Upper lobe of right lung (tissue), 1 donor: Measurements from ENCODE around the gene WDPCP. TPM values are rescaled to one million over a fixed set of nuclear protein-coding genes. Genes with fewer than 3 reads are reported as not detected.

Experiments
- ATAC-seq: fragments of 200-7000 bp; cut with Tn5 transposase; one replicate; pipeline ENCODE4 v1.9.1; 2020; ENCODE audit warnings: mild to moderate bottlenecking, moderate library complexity
- DNase-seq: peaks from one replicate; pipeline ENCODE4 v3.0.0-alpha.2; 2020
- H3K27ac ChIP-seq: fragments of 200-600 bp; one replicate; pipeline ENCODE4 v1.8.0; 2022
- H3K27me3 ChIP-seq: fragments of 200-600 bp; one replicate; pipeline ENCODE4 v1.8.0; 2022; ENCODE audit warnings: mild to moderate bottlenecking
- H3K36me3 ChIP-seq: fragments of 200-600 bp; one replicate; pipeline ENCODE4 v1.8.0; 2022
- H3K4me1 ChIP-seq: fragments of 200-600 bp; one replicate; pipeline ENCODE4 v1.8.0; 2022
- H3K4me3 ChIP-seq: fragments of 200-600 bp; one replicate; pipeline ENCODE4 v1.8.0; 2022; ENCODE audit warnings: mild to moderate bottlenecking
- H3K9me3 ChIP-seq: fragments of 200-600 bp; one replicate; pipeline ENCODE4 v1.8.0; 2022
- intact Hi-C: fragments of 100-400 bp; cut with DNase I; formaldehyde crosslinking; loops from one replicate; pipeline ENCODE4 v1.11.0; 2022
- total RNA-seq: library from RNA; stranded (reverse); fragmentation: NEBNext Ultra II Directional; extraction: Animal tissue kit (Norgen Biotek cat#: 25700); gene quantifications from one replicate; pipeline ENCODE4 v1.2.1, GENCODE V29; 2021
- TF ChIP-seq, protein P1 (sequence below): fragments of 200-600 bp; IDR thresholded peaks from one replicate; pipeline ENCODE4 v1.8.0; 2022; ENCODE audit warnings: antibody characterized with exemption
- donor health status: DM: no; HTN: yes; CAD: no; lungs with severe emphysema.

WDPCP gene
- total RNA-seq, 1 donor from 2014 or later, result 8.6 TPM

DNA sequence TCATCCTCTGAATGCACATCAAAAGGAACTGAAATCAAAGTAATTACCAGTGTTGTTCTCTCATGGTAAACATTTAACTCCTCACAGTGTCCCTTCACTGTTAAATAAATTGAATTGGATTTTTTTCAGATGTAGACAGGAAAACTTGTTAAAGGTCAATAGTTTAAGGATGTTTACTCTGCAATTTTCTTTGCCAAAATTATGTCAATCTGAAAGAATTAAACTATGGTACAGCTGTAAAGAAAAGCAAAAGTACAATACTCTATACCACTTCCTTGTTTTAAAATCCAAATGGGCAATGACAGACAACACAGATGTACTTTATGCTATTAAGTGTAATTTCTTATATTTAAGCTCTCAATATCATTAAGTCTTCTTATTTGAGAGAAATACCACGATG, 153.2 kb downstream of the WDPCP start:
- no peaks in the 10 kb centered on the region for H3K36me3 ChIP-seq
- TF ChIP-seq, protein P1, sequence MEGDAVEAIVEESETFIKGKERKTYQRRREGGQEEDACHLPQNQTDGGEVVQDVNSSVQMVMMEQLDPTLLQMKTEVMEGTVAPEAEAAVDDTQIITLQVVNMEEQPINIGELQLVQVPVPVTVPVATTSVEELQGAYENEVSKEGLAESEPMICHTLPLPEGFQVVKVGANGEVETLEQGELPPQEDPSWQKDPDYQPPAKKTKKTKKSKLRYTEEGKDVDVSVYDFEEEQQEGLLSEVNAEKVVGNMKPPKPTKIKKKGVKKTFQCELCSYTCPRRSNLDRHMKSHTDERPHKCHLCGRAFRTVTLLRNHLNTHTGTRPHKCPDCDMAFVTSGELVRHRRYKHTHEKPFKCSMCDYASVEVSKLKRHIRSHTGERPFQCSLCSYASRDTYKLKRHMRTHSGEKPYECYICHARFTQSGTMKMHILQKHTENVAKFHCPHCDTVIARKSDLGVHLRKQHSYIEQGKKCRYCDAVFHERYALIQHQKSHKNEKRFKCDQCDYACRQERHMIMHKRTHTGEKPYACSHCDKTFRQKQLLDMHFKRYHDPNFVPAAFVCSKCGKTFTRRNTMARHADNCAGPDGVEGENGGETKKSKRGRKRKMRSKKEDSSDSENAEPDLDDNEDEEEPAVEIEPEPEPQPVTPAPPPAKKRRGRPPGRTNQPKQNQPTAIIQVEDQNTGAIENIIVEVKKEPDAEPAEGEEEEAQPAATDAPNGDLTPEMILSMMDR, result no peak
- H3K27me3 ChIP-seq, result no peaks in the 10 kb centered on the region
- no peak overlapping the region for H3K4me3 ChIP-seq
- no peak overlapping the region for H3K27ac ChIP-seq
- H3K9me3 ChIP-seq, result no peaks in the 10 kb centered on the region
- no peaks in the 10 kb centered on the region for H3K4me1 ChIP-seq
- intact Hi-C loops, result no loop called here
- no peak for ATAC-seq
- DNase-seq, result no peak

DNA sequence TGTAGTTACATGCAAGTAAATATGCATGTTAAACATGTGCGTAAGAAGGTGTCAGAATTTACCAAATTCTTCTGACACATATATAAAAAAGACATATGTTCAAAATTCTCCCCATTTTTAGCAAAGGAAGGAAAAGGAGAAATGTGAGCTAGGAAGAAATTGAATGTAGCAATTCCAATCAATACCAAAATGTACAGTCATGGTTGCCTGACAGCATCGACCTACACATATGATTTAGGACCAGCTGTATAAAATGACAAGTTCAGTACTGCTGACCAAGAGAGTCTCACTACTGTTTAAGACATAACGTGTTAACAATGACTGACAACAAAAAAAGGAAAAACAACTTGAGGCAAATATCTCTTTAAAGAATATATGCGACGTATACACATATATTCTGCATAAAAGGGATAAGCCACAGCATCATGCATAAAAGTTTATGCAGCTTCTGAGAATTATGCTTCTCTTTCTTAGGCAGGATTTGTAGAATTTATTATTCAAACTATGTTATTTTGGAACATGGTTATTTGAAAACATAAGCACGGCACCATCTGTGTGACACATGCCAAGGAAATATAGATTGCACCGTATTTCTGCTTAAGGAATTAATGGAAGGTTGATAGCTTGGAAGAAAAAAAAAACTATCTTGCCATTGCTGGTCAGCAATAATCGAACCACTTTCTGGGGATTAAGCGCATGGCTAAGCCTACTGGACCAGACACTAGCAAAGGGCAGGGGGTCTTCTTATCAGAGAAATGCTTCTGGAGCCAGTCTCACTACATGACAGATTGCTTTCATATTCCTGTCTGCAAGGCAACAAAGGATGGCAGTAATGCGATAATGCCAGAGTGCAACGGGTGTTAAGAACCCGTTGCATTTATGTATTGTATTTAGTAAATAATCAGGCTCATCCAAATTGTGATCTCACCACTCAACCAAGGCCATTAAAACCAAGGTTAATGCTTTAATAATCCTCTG, 154.0 kb downstream of the WDPCP start:
- Histone ChIP-seq H3K9me3 (no peaks in the 10 kb centered on the region), H3K4me1 (no peaks in the 10 kb centered on the region), H3K27ac (no peak overlapping the region), H3K4me3 (no peak overlapping the region), H3K27me3 (no peaks in the 10 kb centered on the region), H3K36me3 (no peaks in the 10 kb centered on the region)
- ATAC-seq (no peak), DNase-seq (no peak)
- TF ChIP-seq, protein P1, result no peak
- intact Hi-C loops, result no loop called here

DNA sequence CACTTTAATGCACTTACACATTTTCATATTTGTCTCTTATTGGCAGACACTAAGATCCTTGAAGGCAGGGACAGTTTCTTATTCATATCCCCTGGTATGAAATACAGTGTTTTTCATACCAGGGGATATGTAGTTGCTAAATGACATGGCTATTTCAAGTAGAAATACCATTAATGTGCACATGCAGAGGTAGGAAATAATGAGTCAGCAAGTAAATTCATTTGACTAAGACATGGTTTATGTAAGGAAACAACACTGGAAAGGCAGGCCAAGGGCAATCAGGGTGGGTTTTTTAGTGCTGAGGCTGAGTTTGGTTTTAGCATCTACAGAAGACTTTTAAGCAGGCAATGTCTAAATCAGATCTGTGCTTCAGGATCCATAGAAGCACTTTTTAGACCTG, 155.9 kb downstream of the WDPCP start:
- DNase-seq (no peak), ATAC-seq (no peak)
- no peaks in the 10 kb centered on the region for H3K4me1 ChIP-seq
- intact Hi-C loops, result no loop called here
- TF ChIP-seq, protein P1, result no peak
- H3K4me3 ChIP-seq, result no peak overlapping the region
- no peak overlapping the region for H3K27ac ChIP-seq
- no peaks in the 10 kb centered on the region for H3K27me3 ChIP-seq
- no peaks in the 10 kb centered on the region for H3K36me3 ChIP-seq
- no peaks in the 10 kb centered on the region for H3K9me3 ChIP-seq

DNA sequence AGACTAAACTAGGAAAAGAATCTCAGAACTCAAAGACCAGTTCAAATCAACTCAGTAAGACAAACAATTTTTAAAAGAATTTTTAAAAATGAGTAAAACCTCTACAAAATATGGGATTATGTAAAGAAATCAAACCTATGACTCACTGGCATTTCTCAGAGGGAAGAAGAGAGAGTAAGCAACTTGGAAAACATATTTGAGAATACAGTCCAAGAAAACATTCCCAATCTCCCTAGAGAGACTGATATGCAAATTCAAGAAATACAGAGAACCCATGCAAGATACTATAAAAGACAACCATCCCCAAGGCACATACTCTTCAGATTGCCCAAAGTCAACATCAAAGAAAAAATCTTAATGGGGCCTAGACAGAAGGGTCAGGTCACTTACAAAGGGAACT, 162.7 kb downstream of the WDPCP start:
- ATAC-seq, result no peak
- no peak for DNase-seq
- Histone ChIP-seq H3K4me3 (no peak overlapping the region), H3K9me3 (no peaks in the 10 kb centered on the region), H3K4me1 (no peaks in the 10 kb centered on the region), H3K36me3 (no peaks in the 10 kb centered on the region), H3K27me3 (no peaks in the 10 kb centered on the region), H3K27ac (no peak overlapping the region)
- intact Hi-C loops, result no loop called here
- TF ChIP-seq, protein P1, result no peak

DNA sequence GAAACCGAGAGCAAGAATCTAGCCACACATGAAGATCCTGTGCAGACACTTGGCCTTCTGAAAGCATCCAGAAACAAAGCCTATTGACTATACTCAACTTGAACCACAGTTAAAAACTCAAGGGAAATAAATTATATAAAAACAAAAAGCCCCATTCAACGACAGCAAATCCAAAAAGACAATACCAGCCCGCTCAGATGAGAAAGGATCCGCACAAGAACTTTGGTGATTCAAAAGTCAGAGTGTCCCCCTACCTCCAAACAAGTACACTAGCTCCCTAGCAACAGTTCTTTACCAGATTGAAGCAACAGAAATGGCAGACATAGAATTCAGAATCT, 163.2 kb downstream of the WDPCP start:
- Histone ChIP-seq H3K9me3 (no peaks in the 10 kb centered on the region), H3K27ac (no peak overlapping the region), H3K4me3 (no peak overlapping the region), H3K27me3 (no peaks in the 10 kb centered on the region), H3K36me3 (no peaks in the 10 kb centered on the region), H3K4me1 (no peaks in the 10 kb centered on the region)
- TF ChIP-seq, protein P1, result no peak
- intact Hi-C loops, result no loop called here
- DNase-seq (no peak), ATAC-seq (no peak)
